Colon (tissue), 2 donors: Measurements from ENCODE around the gene NAP1L1.

Experiments
- FAIRE-seq: peaks from 2 replicates; lab custom pipeline; 2012; peaks lifted over from hg19 to GRCh38; lab: Jason Lieb, UNC
- donor health status: control.
- donor health status: control.

Gene NAP1L1

GRCh38 chr12:76083246-76083903 lies 1.1 kb downstream of the NAP1L1 start:
- no peak for FAIRE-seq

- FAIRE-seq: no peak
These were observed 2.6 kb downstream of the NAP1L1 start for GRCh38 chr12:76081909-76082308.

- FAIRE-seq: no peak
These were observed 3.6 kb downstream of the NAP1L1 start for GRCh38 chr12:76080729-76081415.

GRCh38 chr12:76080017-76080728 lies 4.3 kb downstream of the NAP1L1 start:
- FAIRE-seq: no peak

- FAIRE-seq: no peak
These were observed 5.7 kb downstream of the NAP1L1 start for GRCh38 chr12:76078748-76079147.

- no peak for FAIRE-seq
These were observed 9.0 kb downstream of the NAP1L1 start for GRCh38 chr12:76075448-76075847.

- no peak for FAIRE-seq
These were observed 9.7 kb downstream of the NAP1L1 start for GRCh38 chr12:76074701-76075336.

GRCh38 chr12:76073561-76073960 lies 10.9 kb downstream of the NAP1L1 start:
- no peak for FAIRE-seq

- no peak for FAIRE-seq
These were observed 11.9 kb downstream of the NAP1L1 start for GRCh38 chr12:76072568-76072967.

- FAIRE-seq: no peak
These were observed 15.1 kb downstream of the NAP1L1 start for GRCh38 chr12:76069339-76069738.

- no peak for FAIRE-seq
These were observed 18.6 kb downstream of the NAP1L1 start for GRCh38 chr12:76065917-76066316.

- FAIRE-seq: no peak
These were observed 19.6 kb downstream of the NAP1L1 start for GRCh38 chr12:76064904-76065303.

GRCh38 chr12:76060111-76060510 lies 24.4 kb downstream of the NAP1L1 start:
- FAIRE-seq: no peak

GRCh38 chr12:76057326-76057725 lies 27.2 kb downstream of the NAP1L1 start:
- FAIRE-seq: no peak

GRCh38 chr12:76055393-76055792 lies 29.1 kb downstream of the NAP1L1 start:
- FAIRE-seq: no peak

- no peak for FAIRE-seq
These were observed 34.8 kb downstream of the NAP1L1 start for GRCh38 chr12:76049575-76050251.

GRCh38 chr12:76047742-76048141 lies 36.7 kb downstream of the NAP1L1 start:
- no peak for FAIRE-seq

- no peak for FAIRE-seq
These were observed 37.4 kb downstream of the NAP1L1 start for GRCh38 chr12:76047060-76047459.

- no peak for FAIRE-seq
These were observed 41.1 kb downstream of the NAP1L1 start for GRCh38 chr12:76043377-76043776.

- FAIRE-seq: no peak
These were observed 42.3 kb downstream of the NAP1L1 start for GRCh38 chr12:76042147-76042546.

GRCh38 chr12:76041406-76041805 lies 43.1 kb downstream of the NAP1L1 start:
- FAIRE-seq: no peak

GRCh38 chr12:76040461-76040860 lies 44.0 kb downstream of the NAP1L1 start:
- no peak for FAIRE-seq
